DND-41 (cell line): ENCODE results near the gene IFT27.

Experiments used
- EZH2 ChIP-seq: IDR thresholded peaks from 3 replicates; pipeline ENCODE4 v1.6.1; 2012; ENCODE audit warnings: borderline replicate concordance, low read depth, mild to moderate bottlenecking, moderate library complexity, low read length, inconsistent platforms; ENCODE audit not compliant: severe bottlenecking
- TF ChIP-seq, protein P1 (sequence below): IDR thresholded peaks from 2 replicates; pipeline ENCODE4 v1.5.1; 2012; ENCODE audit warnings: borderline replicate concordance, low read length, moderate library complexity, mild to moderate bottlenecking; ENCODE audit not compliant: poor library complexity, severe bottlenecking; ENCODE audit errors: extremely low read depth

DNA sequence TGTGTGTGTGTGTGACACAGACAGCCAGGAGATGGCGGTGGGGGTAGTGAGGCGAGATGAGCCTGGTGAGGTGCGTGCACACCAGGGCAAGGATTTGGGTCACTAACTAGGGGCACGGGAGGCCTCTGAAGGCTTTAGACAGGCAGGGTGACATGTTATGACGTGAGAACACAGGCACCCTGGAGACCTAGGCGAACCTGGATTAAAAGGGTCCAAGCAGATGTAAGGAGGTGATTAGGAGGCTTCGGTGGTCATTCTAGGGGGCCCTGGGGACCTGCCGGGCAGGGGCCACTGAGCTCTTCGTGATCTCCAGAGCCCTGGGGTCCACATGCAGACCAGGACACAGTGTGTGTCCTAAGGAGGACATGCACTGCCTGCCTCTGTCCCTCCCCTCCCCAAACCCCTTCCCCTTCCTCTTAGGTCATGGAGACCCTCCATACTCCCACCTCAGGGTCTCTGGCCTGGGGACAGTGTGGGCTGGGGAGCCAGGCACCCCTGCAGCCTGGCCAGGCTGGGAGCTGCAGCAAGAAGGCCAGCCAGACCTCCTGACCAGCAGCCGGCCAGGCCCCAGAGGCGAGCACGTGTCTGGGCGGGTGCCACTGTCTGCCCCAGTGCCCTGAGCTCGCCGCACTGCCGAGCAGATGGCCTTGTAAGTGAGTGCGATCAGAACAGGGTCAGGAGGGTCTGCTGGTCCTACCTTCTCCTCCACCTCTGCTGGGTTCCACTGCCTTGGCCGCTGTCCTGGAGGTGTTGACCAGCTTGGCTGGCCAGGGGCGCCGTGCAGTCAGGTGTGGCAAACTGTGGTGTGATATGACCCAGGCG is 32.1 kb downstream of the IFT27 start:
- TF ChIP-seq, protein P1, sequence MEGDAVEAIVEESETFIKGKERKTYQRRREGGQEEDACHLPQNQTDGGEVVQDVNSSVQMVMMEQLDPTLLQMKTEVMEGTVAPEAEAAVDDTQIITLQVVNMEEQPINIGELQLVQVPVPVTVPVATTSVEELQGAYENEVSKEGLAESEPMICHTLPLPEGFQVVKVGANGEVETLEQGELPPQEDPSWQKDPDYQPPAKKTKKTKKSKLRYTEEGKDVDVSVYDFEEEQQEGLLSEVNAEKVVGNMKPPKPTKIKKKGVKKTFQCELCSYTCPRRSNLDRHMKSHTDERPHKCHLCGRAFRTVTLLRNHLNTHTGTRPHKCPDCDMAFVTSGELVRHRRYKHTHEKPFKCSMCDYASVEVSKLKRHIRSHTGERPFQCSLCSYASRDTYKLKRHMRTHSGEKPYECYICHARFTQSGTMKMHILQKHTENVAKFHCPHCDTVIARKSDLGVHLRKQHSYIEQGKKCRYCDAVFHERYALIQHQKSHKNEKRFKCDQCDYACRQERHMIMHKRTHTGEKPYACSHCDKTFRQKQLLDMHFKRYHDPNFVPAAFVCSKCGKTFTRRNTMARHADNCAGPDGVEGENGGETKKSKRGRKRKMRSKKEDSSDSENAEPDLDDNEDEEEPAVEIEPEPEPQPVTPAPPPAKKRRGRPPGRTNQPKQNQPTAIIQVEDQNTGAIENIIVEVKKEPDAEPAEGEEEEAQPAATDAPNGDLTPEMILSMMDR, result no peak
- TF ChIP-seq EZH2, result no peak
